HepG2 (cell line): ENCODE measurements around the gene COG1. TPM values are rescaled to one million over a fixed set of nuclear protein-coding genes. Genes with fewer than 3 reads are reported as not detected.
A peak's percentile ranks its signal among the peaks of the same experiment; 100 is the strongest.

Experiments used
- ARHGAP35 ChIP-seq: sonication (generic); formaldehyde crosslinking; IDR thresholded peaks from 2 replicates; pipeline ENCODE4 v1.9.0; 2022; ENCODE audit warnings: mild to moderate bottlenecking, inconsistent platforms, moderate library complexity, missing genetic modification reagents, borderline replicate concordance
- ELF1 ChIP-seq: sonication (generic); formaldehyde crosslinking; IDR thresholded peaks from 2 replicates; pipeline ENCODE4 v1.4.0; 2020; ENCODE audit warnings: missing genetic modification reagents
- JARID2 ChIP-seq: sonication (generic); formaldehyde crosslinking; IDR thresholded peaks from 2 replicates; pipeline ENCODE4 v1.8.1; 2023; ENCODE audit warnings: missing genetic modification reagents, inconsistent platforms; ENCODE audit not compliant: insufficient replicate concordance
- MAFG ChIP-seq: sonication (generic); formaldehyde crosslinking; IDR thresholded peaks from 2 replicates; pipeline ENCODE4 v1.5.1; 2020; ENCODE audit warnings: mild to moderate bottlenecking, missing genetic modification reagents
- MIER2 ChIP-seq: IDR thresholded peaks from 2 replicates; pipeline ENCODE4 v1.6.1; 2016; ENCODE audit warnings: missing biosample characterization, missing genetic modification reagents
- RNF219 ChIP-seq: sonication (generic); formaldehyde crosslinking; IDR thresholded peaks from 2 replicates; pipeline ENCODE4 v1.5.0; 2020; ENCODE audit warnings: mild to moderate bottlenecking, missing genetic modification reagents
- SOX13 ChIP-seq, 3 experiments: fragments of 450-650 bp in 1 of 3; sonication (generic) in 1 of 3; formaldehyde crosslinking in 1 of 3; IDR thresholded peaks in 2 of 3; conservative IDR thresholded peaks in 1 of 3; 2 replicates each; pipeline versions ENCODE4 v1.5.0 to v1.6.1; 2016 to 2020; ENCODE audit warnings: antibody characterized with exemption in 1 of 3, mild to moderate bottlenecking in 1 of 3, missing compliant biosample characterization in 1 of 3, missing genetic modification reagents in 1 of 3, moderate library complexity in 1 of 3
- TFDP1 ChIP-seq: IDR thresholded peaks from 2 replicates; pipeline ENCODE4 v1.6.1; 2016; ENCODE audit warnings: missing compliant biosample characterization, missing genetic modification reagents, borderline replicate concordance
- THAP7 ChIP-seq: sonication (generic); formaldehyde crosslinking; IDR thresholded peaks from 2 replicates; pipeline ENCODE4 v1.8.1; 2023; ENCODE audit warnings: mild to moderate bottlenecking, missing genetic modification reagents
- TIGD3 ChIP-seq: sonication (generic); formaldehyde crosslinking; IDR thresholded peaks from 2 replicates; pipeline ENCODE4 v1.5.1; 2020; ENCODE audit warnings: mild to moderate bottlenecking, missing genetic modification reagents, borderline replicate concordance
- ZNF160 ChIP-seq: sonication (generic); formaldehyde crosslinking; IDR thresholded peaks from 2 replicates; pipeline ENCODE4 v1.8.0; 2022; ENCODE audit warnings: mild to moderate bottlenecking, inconsistent platforms, missing genetic modification reagents
- ZNF317 ChIP-seq: sonication (generic); formaldehyde crosslinking; IDR thresholded peaks from 2 replicates; pipeline ENCODE4 v1.5.0; 2020; ENCODE audit warnings: mild to moderate bottlenecking, missing genetic modification reagents
- ZNF556 ChIP-seq: sonication (generic); formaldehyde crosslinking; IDR thresholded peaks from 2 replicates; pipeline ENCODE4 v1.4.0; 2020; ENCODE audit warnings: mild to moderate bottlenecking, missing genetic modification reagents, borderline replicate concordance
- ZNF646 ChIP-seq: sonication (generic); formaldehyde crosslinking; IDR thresholded peaks from 2 replicates; pipeline ENCODE4 v1.9.0; 2021; ENCODE audit warnings: mild to moderate bottlenecking, missing genetic modification reagents
- ZNF790 ChIP-seq: sonication (generic); formaldehyde crosslinking; IDR thresholded peaks from 2 replicates; pipeline ENCODE4 v1.8.0; 2022; ENCODE audit warnings: missing genetic modification reagents, mild to moderate bottlenecking, borderline replicate concordance
- ZNF879 ChIP-seq: sonication (generic); formaldehyde crosslinking; IDR thresholded peaks from 2 replicates; pipeline ENCODE4 v1.8.1; 2023; ENCODE audit warnings: missing genetic modification reagents
- polyA plus RNA-seq, 8 experiments: library from polyadenylated mRNA; depleted of rRNA in 3 of 8; stranded (reverse) in 7 of 8; unstranded in 1 of 8; fragments of >200 nt; fragmentation: Illumina TruSeq in 4 of 8; extraction: Trizol in 4 of 8; gene quantifications; 2 replicates each; pipeline versions ENCODE4 v1.2.1 to v1.2.3, GENCODE V29; 2011 to 2016; ENCODE audit warnings: low read depth in 4 of 8, missing spikeins in 1 of 8, mixed read lengths in 1 of 8; ENCODE audit not compliant: insufficient read depth in 1 of 8
- total RNA-seq, 5 experiments: library from RNA; depleted of rRNA; stranded (reverse); fragments of >200 nt; fragmentation: Illumina TruSeq; extraction: Trizol; gene quantifications; 2 replicates each; pipeline ENCODE4 v1.2.3, GENCODE V29; 2016; ENCODE audit warnings: low read depth in 1 of 5

Gene COG1
- total and polyA plus RNA-seq, 2 of the 13 experiments (the other 11 are each of a cell fraction or from before 2014, with no cell fraction given): 36.6 to 39.7 TPM

- TF ChIP-seq SOX13 (IDR thresholded peaks at IDR 0.05) (no peak), SOX13 (CRISPR knock-in tag; conservative IDR thresholded peaks at IDR 0.05 in 1 of 2, IDR thresholded peaks at IDR 0.05 in 1 of 2) (peak in 1 of 2 experiments; percentile 51; a peak in 1 of 4 replicates), ARHGAP35 (CRISPR knock-in tag) (no peak), ELF1 (CRISPR knock-in tag) (peak; percentile 70), JARID2 (CRISPR knock-in tag) (peak; percentile 26), ZNF879 (CRISPR knock-in tag) (no peak), RNF219 (CRISPR knock-in tag) (no peak), TIGD3 (CRISPR knock-in tag) (no peak), ZNF317 (CRISPR knock-in tag) (no peak), THAP7 (CRISPR knock-in tag) (no peak), ZNF556 (no peak), ZNF160 (no peak), ZNF790 (CRISPR knock-in tag) (0 out of 2 replicates have a peak, but pooled peaks have one; percentile 38), ZNF646 (CRISPR knock-in tag) (peak; percentile 73; the same call in 1 of the 2 replicates), TFDP1 (CRISPR knock-in tag) (no peak), MAFG (CRISPR knock-in tag) (no peak), MIER2 (CRISPR knock-in tag) (no peak)
Observed at GRCh38 chr17:73156166-73156840, 36.6 kb upstream of the COG1 start (continued).
